ENCODE measurements around the gene ABCG1. TPM values are rescaled to one million over a fixed set of nuclear protein-coding genes. Genes with fewer than 3 reads are reported as not detected.
"Not testable (repeated sequence)": the region's sequence is repeated elsewhere in the genome, so short reads cannot be mapped to it uniquely, and the experiment has no call there.

ABCG1 gene
- total RNA-seq, 1 donor from 2014 or later, result 21.5 TPM

DNA sequence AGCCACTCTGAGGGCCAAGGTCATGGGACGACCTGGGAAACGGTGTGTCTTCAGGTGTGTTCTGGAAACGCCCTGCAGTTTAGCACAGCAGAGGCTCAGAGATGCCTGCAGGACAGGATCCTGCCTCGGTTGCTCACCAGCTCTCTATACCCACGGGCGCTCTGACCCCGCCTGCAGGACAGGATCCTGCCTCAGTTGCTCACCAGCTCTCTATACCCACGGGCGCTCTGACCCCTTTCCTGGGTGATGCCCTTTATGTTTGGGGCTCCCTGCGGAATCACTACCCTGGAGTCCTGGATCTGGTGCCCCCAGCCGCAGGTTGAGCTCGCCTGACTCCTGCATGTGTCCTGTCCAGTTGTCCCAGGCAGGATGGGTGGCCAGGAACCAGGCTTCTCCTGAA is 63.8 kb downstream of the ABCG1 start:
- intact Hi-C loops (cut with micrococcal nuclease), result no loop called here

DNA sequence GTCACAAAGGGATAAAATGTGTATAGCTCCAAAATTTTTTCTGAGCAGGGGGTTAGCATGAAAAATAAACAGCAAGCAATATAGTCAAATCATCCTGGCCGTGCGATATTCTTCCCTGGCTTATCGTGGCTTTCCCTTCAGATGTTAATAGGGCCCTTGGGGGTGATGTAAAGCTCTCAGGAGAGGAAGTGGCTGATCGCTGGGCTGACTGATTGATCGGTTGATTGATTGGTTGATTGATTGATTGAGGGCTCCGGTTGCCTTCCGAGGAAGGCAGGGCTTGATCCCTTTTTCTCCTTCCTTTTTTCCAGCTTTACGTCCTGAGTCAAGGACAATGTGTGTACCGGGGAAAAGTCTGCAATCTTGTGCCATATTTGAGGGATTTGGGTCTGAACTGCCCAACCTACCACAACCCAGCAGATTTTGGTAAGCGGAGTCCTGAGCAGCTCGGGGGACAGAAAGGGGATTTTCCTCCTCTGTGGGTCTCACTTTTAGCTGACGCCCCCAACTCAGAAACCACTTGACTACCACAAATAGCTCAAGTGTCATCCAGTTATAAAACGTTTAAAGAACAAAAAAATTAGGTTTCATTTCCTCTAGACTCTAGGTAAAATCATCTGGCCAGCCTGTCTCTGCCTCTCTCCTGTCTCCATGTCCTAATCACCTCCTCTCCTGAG is 66.8 kb downstream of the ABCG1 start:
- intact Hi-C loops (cut with micrococcal nuclease), result no loop called here

DNA sequence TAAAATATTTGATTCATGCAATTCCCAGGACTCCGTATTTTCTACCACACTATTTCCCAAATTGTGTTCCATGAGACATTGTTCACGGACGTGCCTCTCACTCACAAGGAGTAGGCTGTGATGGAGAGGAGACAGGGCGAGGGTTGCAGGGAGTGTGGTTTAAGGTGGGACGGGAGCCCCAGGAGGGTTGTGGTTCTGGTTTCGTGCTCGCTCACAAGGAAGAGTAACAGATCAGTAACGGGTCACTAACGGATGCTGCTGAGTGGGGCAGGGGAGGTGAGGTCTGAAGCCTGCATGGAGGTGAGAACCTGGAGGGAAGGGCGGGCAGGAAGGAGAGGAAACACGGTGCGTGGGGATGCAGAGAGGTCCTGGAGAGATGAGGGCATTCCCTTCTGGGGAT is 67.5 kb downstream of the ABCG1 start:
- intact Hi-C loops (cut with micrococcal nuclease), result no loop called here

DNA sequence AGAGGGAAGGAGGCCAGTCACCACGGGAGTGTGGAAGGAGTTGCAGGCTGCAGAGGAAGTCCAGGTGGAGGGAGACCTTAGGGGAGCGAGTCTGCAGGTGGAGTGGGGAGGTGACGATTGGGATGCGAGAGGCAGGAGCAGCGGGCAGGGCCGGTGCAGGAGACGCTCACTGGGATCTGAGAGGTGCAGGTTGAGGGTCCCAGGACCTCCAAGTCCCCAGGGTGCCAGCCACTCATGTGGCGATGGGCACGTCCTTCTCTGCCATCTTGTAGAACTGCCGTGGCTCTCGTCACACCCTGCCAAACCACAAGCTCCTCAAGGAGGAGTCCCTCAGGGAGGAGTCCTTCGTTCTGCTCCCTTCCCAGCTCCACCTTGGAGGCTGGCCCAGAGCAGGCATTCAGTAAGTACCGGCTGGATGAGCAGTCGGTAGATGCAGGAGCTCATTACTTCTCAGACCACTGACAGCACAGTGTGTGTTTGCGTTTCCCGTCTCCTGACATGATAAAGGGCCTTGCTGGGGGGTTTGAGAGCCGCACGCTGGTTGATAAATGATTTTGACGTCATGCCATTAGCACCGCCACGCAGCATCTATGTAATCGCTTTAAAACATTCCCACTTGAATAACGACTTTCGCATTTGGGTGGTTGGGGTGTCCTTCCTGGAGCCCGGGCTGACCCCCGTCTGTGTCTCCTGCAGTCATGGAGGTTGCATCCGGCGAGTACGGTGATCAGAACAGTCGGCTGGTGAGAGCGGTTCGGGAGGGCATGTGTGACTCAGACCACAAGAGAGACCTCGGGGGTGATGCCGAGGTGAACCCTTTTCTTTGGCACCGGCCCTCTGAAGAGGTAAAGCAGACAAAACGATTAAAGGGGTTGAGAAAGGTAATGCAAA is 68.5 kb downstream of the ABCG1 start:
- intact Hi-C loops (cut with micrococcal nuclease), result no loop called here

DNA sequence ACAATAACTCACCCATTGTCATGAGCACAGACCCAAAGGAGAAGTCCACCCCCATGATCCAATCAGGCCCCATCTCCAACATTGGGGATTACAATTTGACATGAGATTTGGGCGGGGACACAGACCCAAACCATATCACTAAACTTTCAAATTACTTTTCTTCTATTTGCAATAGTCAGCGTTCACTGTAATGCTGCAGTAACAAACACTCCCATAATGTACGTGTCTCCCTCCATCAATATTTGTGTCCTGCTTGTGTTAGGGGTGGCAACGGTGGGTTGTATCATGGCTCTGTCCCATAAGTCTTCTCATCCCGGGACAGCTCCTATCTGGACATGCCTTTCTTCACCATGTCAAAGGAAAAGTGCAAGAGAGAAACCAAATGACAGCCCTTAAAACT is 70.0 kb downstream of the ABCG1 start:
- intact Hi-C loops (cut with micrococcal nuclease), result no loop called here

DNA sequence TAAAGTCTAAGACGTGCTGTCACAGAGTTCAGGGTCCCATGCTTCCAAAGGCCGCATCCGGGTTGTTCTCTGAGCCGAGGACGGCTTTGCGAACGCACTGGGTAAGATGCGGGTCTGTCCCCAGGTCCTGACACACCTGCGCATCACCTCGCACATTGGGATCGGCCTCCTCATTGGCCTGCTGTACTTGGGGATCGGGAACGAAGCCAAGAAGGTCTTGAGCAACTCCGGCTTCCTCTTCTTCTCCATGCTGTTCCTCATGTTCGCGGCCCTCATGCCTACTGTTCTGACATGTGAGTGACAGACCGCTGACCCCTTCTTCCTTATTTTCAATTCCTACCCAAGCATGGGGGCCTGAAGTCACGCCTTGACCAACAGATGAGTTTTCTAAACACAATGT is 71.0 kb downstream of the ABCG1 start:
- intact Hi-C loops (cut with micrococcal nuclease), result no loop called here

GRCh38 chr21:42290505-42290904 is 71.6 kb downstream of the ABCG1 start:
- intact Hi-C loops (cut with micrococcal nuclease), result no loop called here

DNA sequence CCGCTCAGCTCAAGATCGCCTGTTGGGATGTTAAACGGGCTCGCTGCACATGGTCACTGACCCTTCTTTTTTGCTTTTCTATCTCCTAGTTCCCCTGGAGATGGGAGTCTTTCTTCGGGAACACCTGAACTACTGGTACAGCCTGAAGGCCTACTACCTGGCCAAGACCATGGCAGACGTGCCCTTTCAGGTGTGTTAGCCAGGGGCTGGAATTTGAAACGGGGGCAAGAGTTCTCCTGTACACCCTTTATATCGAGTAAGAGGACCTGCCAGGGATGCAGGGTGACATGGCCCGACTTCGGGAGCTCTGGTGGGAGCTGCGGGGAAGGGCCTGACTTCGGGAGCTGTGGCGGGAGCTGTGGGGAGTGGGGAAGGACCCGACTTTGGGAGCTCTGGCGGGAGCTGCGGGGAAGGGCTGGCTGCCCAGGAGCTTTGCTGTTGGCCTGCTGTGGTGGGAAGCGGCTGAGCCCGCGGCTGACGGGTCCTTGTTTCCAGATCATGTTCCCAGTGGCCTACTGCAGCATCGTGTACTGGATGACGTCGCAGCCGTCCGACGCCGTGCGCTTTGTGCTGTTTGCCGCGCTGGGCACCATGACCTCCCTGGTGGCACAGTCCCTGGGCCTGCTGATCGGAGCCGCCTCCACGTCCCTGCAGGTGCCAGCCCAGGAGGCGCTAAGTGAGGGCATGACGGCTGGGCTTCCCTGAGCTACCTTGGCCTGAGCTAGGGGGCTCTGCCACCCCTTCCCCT is 72.2 kb downstream of the ABCG1 start:
- intact Hi-C loops (cut with micrococcal nuclease), result no loop called here

DNA sequence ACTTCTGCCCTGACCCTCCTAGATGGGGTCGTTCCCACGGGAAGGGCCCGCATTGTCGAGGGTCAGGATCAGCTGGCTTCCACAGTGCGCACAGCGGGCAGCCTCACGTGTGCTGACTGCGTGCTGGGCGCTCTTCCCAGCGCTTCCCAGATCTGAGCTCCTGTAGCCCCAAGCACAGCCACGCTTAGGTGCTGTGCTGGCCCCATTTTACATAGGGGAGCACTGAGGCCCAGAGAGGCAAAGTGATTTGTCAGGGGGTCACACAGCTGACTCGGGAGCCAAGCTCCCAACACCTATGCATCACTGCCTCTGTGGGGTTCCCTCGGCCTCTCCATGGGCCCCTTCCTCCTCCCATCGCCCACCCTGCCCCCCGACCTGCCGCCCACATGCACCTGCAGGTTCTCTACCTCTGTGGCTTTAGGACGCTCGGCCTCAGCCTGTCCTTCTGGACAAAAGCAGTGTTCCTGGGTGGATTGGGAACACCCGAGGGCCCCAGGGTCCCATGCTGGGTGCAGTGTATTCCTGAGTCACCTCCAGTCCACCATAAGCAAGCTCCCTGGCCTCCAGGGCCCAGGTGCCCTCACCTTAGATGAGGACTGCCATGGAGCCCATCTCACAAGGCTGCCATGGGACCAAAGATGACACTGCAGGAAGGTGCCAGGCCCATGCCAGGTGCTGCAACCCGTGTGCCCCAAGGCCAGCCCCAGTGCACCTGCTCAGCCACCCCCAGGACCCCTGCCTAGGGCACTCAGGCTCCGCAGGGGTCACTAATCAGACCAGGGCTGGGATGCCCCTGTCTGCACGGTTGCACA is 73.0 kb downstream of the ABCG1 start:
- intact Hi-C loops (cut with micrococcal nuclease), result no loop called here

- intact Hi-C loops (cut with micrococcal nuclease), result not testable (repeated sequence)
These were observed 73.7 kb downstream of the ABCG1 start for GRCh38 chr21:42292563-42293142.

GRCh38 chr21:42293649-42294272 is 74.8 kb downstream of the ABCG1 start:
- intact Hi-C loops (cut with micrococcal nuclease), result no loop called here

- intact Hi-C loops (cut with micrococcal nuclease), result no loop called here
These were observed 75.4 kb downstream of the ABCG1 start for GRCh38 chr21:42294273-42294880.

- intact Hi-C loops (cut with micrococcal nuclease), result no loop called here
These were observed 76.9 kb downstream of the ABCG1 start for GRCh38 chr21:42295845-42296244.

- intact Hi-C loops (cut with micrococcal nuclease), result no loop called here
These were observed 77.6 kb downstream of the ABCG1 start for GRCh38 chr21:42296501-42296900.

DNA sequence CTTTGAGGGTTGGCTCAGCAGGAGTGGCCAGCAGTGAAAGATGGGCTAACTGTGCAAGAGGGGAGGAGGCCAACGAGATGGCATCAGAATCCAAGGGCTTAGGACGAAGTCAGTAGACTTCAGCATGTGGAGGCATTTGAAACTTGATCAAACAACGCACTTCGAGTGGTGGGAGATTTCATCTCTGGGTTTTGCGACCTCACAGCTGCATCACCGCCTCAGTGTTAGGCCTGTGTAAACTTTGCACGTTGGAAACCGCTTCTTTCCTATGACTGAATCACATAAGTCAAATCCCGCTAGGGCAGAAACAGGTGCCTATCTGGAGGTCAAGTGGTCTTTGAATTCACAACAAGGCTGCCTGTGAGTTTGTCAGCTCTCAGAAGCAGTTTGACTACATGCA is 78.4 kb downstream of the ABCG1 start:
- intact Hi-C loops (cut with micrococcal nuclease), result no loop called here

DNA sequence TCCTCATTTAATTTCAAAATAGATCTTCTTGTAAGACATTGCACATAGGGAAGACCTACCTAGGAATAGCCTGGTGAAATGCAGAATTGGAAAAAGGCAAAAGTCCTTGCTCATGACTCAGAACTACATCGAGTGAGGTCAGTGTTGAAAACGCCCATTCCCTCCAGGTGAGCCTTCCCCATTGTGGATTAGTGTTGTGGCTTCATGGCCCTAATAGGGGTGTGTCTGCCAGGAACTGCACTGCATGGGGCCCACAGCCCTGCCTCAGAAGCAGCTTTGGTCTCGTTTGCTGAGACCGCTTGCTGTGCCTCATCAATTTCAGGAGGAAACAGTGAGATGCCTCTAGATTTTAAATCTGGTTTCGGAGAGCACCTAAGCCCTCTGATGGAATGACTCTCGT is 79.3 kb downstream of the ABCG1 start:
- intact Hi-C loops (cut with micrococcal nuclease), result no loop called here

DNA sequence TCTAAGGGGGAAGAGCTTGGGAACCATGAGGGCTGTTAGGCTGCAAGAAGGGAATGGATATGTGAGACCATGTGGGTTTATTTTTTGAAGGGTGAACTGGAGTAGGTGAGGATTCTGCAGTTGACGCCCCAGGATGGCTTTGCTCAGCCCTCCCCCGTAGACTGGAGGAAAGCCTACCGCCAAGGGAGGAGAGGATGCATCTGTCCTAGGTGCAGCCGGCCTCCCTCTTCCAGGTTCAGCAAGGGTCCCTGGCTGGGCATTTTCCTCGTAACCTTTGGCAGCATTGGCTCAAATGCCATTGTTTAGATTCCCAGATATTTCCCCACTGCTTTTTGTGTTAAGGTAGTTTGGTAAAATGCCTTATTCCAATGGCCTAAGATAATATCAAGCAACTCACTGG is 79.7 kb downstream of the ABCG1 start:
- intact Hi-C loops (cut with micrococcal nuclease), result no loop called here

GRCh38 chr21:42299324-42300044 is 80.5 kb downstream of the ABCG1 start:
- intact Hi-C loops (cut with micrococcal nuclease), result loop anchor here (10.0 kb wide), 1 partner anchor 225 kb away; no protein-coding TSS in a partner anchor

- intact Hi-C loops (cut with micrococcal nuclease), result loop anchor here (10.0 kb wide), 1 partner anchor 225 kb away; no protein-coding TSS in a partner anchor
These were observed 81.2 kb downstream of the ABCG1 start for GRCh38 chr21:42300045-42300583.

Data from T-helper 1 cell treated with Interleukin-12 subunit alpha and Interleukin-12 subunit beta and Interleukin-4 antibody, amounts not matched to agents 30 ng/mL and 1 ng/mL, for 36 hours (primary cell).